HepG2 (cell line): ENCODE data around the gene C13orf46. TPM values are rescaled to one million over a fixed set of nuclear protein-coding genes. Genes with fewer than 3 reads are reported as not detected.

Experiments
- ATAC-seq: fragments of 200-7000 bp; cut with Tn5 transposase; 3 replicates; pipeline ENCODE4 v1.9.1; 2020; ENCODE audit warnings: mild to moderate bottlenecking, moderate library complexity
- BruUV-seq: library from RNA; stranded (reverse); fragments of 400-500 nt; replicated peaks from 2 replicates; lab custom pipeline; 2021; lab: Mats Ljungman, UMichigan
- CTCF ChIA-PET: fragments of 300-600 bp; formaldehyde crosslinking; extraction: SDS; loops from one replicate; lab custom pipeline; 2021; ENCODE audit warnings: low total read pairs, inconsistent platforms, low intra/inter-chr PET ratio; lab: Yijun Ruan, JAX
- POLR2A ChIA-PET: fragments of 350-600 bp; sonication (Branson Sonifier 250); formaldehyde crosslinking; loops from one replicate; lab custom pipeline; 2020; ENCODE audit warnings: antibody characterized with exemption, inconsistent platforms; lab: Yijun Ruan, JAX
- DNase-seq: peaks from one replicate; pipeline ENCODE4 v3.0.0-alpha.2; 2015; ENCODE audit warnings: low spot score
- FAIRE-seq: peaks from 3 replicates; lab custom pipeline; 2011; peaks lifted over from hg19 to GRCh38; lab: Jason Lieb, UNC
- H2AFZ ChIP-seq: one replicate; pipeline ENCODE4 v1.6.1; 2011; ENCODE audit warnings: low read length, inconsistent platforms
- H3K27ac ChIP-seq: fragments of 300-600 bp; 3 replicates; pipeline ENCODE4 v1.8.0; 2011; ENCODE audit warnings: mixed run types, mild to moderate bottlenecking, mixed read lengths, low read length, inconsistent platforms; ENCODE audit not compliant: insufficient read depth; ENCODE audit errors: extremely low read length
- H3K27me3 ChIP-seq, 2 experiments: fragments of 200-600 bp in 1 of 2; 2 replicates in 1 of 2; 3 replicates in 1 of 2; pipeline versions ENCODE4 v1.6.0 to v1.8.0; 2011; ENCODE audit warnings: low read length in 2 of 2, mild to moderate bottlenecking in 2 of 2, moderate library complexity in 2 of 2, inconsistent platforms in 1 of 2; ENCODE audit not compliant: insufficient read depth in 2 of 2, control insufficient read depth in 1 of 2
- H3K36me3 ChIP-seq, 2 experiments: fragments of 200-600 bp in 1 of 2; replicated peaks in 1 of 2; 2 replicates in 1 of 2; 3 replicates in 1 of 2; pipeline versions ENCODE4 v1.5.1 to v1.8.0; 2011; ENCODE audit warnings: low read length in 2 of 2, inconsistent platforms in 1 of 2; ENCODE audit not compliant: insufficient read depth in 2 of 2, control insufficient read depth in 1 of 2
- H3K4me1 ChIP-seq: 2 replicates; pipeline ENCODE4 v1.5.1; 2012; ENCODE audit warnings: low read length, inconsistent platforms; ENCODE audit not compliant: insufficient read depth
- H3K4me2 ChIP-seq: 2 replicates; pipeline ENCODE4 v1.6.0; 2011; ENCODE audit warnings: low read depth, low read length, inconsistent platforms
- H3K4me3 ChIP-seq, 3 experiments: fragments of 200-600 bp in 1 of 3; sonication (generic), shearing (Covaris generic) in 1 of 3; replicated peaks in 1 of 3; 2 replicates each; pipeline ENCODE4 v1.5.1; 2011 to 2016; ENCODE audit warnings: low read length in 3 of 3, inconsistent platforms in 2 of 3, low read depth in 2 of 3, mild to moderate bottlenecking in 2 of 3, control low read depth in 1 of 3, mixed read lengths in 1 of 3; ENCODE audit not compliant: insufficient read depth in 1 of 3
- H3K79me2 ChIP-seq: one replicate; pipeline ENCODE4 v1.6.1; 2011; ENCODE audit warnings: low read length, inconsistent platforms; ENCODE audit not compliant: insufficient read depth
- H3K9ac ChIP-seq: 2 replicates; pipeline ENCODE4 v1.6.0; 2011; ENCODE audit warnings: mild to moderate bottlenecking, low read depth, low read length, inconsistent platforms; ENCODE audit not compliant: insufficient read depth
- H3K9me3 ChIP-seq: 2 replicates; pipeline ENCODE4 v1.5.1; 2012; ENCODE audit warnings: mild to moderate bottlenecking, low read length
- H4K20me1 ChIP-seq: 2 replicates; pipeline ENCODE4 v1.6.0; 2011; ENCODE audit warnings: inconsistent platforms, mild to moderate bottlenecking, low read length, moderate library complexity; ENCODE audit not compliant: insufficient read depth
- ARHGAP35 ChIP-seq: sonication (generic); formaldehyde crosslinking; IDR thresholded peaks from 2 replicates; pipeline ENCODE4 v1.9.0; 2022; ENCODE audit warnings: mild to moderate bottlenecking, inconsistent platforms, moderate library complexity, missing genetic modification reagents, borderline replicate concordance
- ZNF350 ChIP-seq: sonication (generic); formaldehyde crosslinking; IDR thresholded peaks from 2 replicates; pipeline ENCODE4 v1.4.0; 2020; ENCODE audit warnings: mild to moderate bottlenecking, low read depth, missing genetic modification reagents, borderline replicate concordance
- ZNF672 ChIP-seq: sonication (generic); formaldehyde crosslinking; IDR thresholded peaks from 2 replicates; pipeline ENCODE4 v1.8.1; 2022; ENCODE audit warnings: missing genetic modification reagents
- ZSCAN12 ChIP-seq: sonication (generic); formaldehyde crosslinking; IDR thresholded peaks from 2 replicates; pipeline ENCODE4 v1.9.0; 2021; ENCODE audit warnings: mild to moderate bottlenecking, missing genetic modification reagents
- WGBS: methylation state at CpG from one replicate; pipeline ENCODE4 v1.1.6; 2017; ENCODE audit warnings: low lambda C conversion rate; 5-methylcytosine and 5-hydroxymethylcytosine counted together
- in situ Hi-C: cut with HindIII; loops from 2 replicates; pipeline ENCODE4 v1.10.0; 2017; ENCODE audit warnings: low pct_unique_long_range_greater_than_20kb; ENCODE audit not compliant: extremely low pct_ligation_motif_present
- intact Hi-C: fragments of 100-400 bp; cut with micrococcal nuclease; formaldehyde crosslinking; loops from one replicate; pipeline ENCODE4 v1.10.0; 2022; ENCODE audit not compliant: unreplicated experiment
- polyA plus RNA-seq, 8 experiments: library from polyadenylated mRNA; depleted of rRNA in 3 of 8; stranded (reverse) in 7 of 8; unstranded in 1 of 8; fragments of >200 nt; fragmentation: Illumina TruSeq in 4 of 8; extraction: Trizol in 4 of 8; gene quantifications; 2 replicates each; pipeline versions ENCODE4 v1.2.1 to v1.2.3, GENCODE V29; 2011 to 2016; ENCODE audit warnings: low read depth in 4 of 8, missing spikeins in 1 of 8, mixed read lengths in 1 of 8; ENCODE audit not compliant: insufficient read depth in 1 of 8
- total RNA-seq, 5 experiments: library from RNA; depleted of rRNA; stranded (reverse); fragments of >200 nt; fragmentation: Illumina TruSeq; extraction: Trizol; gene quantifications; 2 replicates each; pipeline ENCODE4 v1.2.3, GENCODE V29; 2016; ENCODE audit warnings: low read depth in 1 of 5
- TF ChIP-seq, protein P1 (sequence below), 2 experiments: sonication (generic) in 1 of 2; formaldehyde crosslinking in 1 of 2; IDR thresholded peaks; 2 replicates each; pipeline versions ENCODE4 v1.5.1 to v1.6.1; 2011 to 2020; ENCODE audit warnings: borderline replicate concordance in 1 of 2, low read depth in 1 of 2, low read length in 1 of 2, mild to moderate bottlenecking in 1 of 2, missing genetic modification reagents in 1 of 2, moderate library complexity in 1 of 2
- TF ChIP-seq, protein P2 (sequence below): sonication (generic); formaldehyde crosslinking; IDR thresholded peaks from 2 replicates; pipeline ENCODE4 v1.5.1; 2020; ENCODE audit warnings: missing genetic modification reagents, mild to moderate bottlenecking, borderline replicate concordance
- TF ChIP-seq, protein P3 (sequence below): sonication (generic); formaldehyde crosslinking; IDR thresholded peaks from 2 replicates; pipeline ENCODE4 v1.5.0; 2020; ENCODE audit warnings: missing genetic modification reagents

Gene C13orf46
- total and polyA plus RNA-seq, 2 of the 13 experiments (the other 11 are each of a cell fraction or from before 2014, with no cell fraction given): 0.01 TPM; not detected in 1

DNA sequence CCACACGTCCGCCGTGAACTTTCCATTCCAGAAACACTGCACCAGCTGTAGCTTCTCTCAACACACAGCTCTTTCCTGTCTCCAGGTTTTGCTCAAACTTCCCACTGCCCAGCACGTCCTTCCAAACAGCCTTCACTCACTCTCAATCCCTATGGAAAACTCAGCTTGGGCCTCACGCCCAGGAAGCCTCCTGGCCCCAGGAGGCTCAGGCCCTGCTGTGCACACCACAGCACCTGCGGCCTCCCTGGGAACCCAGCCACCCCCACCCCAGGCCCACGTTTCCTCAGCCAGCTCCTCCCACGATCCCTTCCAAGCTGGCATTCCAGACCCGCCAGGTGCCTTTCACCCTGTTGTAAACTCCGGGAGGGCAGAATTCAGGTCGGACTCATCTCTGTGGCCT is 35.2 kb downstream of the C13orf46 start:
- Histone ChIP-seq H3K27me3 (peaks cover 4 to 61% of the 10 kb centered on the region in 2 experiments), H3K4me1 (peaks cover 10% of the 10 kb centered on the region), H3K4me2 (no peak overlapping the region), H3K9ac (no peak overlapping the region), H4K20me1 (no peaks in the 10 kb centered on the region), H2AFZ (no peak overlapping the region), H3K79me2 (no peaks in the 10 kb centered on the region), H3K27ac (no peak overlapping the region), H3K36me3 (no peaks in the 10 kb centered on the region), H3K4me3 (no peak overlapping the region), H3K9me3 (no peaks in the 10 kb centered on the region)
- DNase-seq (no peak), FAIRE-seq (no peak), ATAC-seq (no peak)
- WGBS: 25% methylated on average over 9 of the region's 11 CpGs
- no peak for TF ChIP-seq ZSCAN12 (CRISPR knock-in tag)
- TF ChIP-seq, protein P1, sequence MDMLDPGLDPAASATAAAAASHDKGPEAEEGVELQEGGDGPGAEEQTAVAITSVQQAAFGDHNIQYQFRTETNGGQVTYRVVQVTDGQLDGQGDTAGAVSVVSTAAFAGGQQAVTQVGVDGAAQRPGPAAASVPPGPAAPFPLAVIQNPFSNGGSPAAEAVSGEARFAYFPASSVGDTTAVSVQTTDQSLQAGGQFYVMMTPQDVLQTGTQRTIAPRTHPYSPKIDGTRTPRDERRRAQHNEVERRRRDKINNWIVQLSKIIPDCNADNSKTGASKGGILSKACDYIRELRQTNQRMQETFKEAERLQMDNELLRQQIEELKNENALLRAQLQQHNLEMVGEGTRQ (IDR thresholded peaks at IDR 0.05; ENCODE audit: low read depth, low read length): no peak
- TF ChIP-seq, protein P1 (CRISPR knock-in tag; IDR thresholded peaks at IDR 0.05; ENCODE audit: borderline replicate concordance): no peak
- TF ChIP-seq ARHGAP35 (CRISPR knock-in tag): no peak
- TF ChIP-seq ZNF350 (CRISPR knock-in tag): no peak
- no peak for TF ChIP-seq ZNF672 (CRISPR knock-in tag)
- TF ChIP-seq, protein P2, sequence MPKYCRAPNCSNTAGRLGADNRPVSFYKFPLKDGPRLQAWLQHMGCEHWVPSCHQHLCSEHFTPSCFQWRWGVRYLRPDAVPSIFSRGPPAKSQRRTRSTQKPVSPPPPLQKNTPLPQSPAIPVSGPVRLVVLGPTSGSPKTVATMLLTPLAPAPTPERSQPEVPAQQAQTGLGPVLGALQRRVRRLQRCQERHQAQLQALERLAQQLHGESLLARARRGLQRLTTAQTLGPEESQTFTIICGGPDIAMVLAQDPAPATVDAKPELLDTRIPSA (CRISPR knock-in tag): no peak
- TF ChIP-seq, protein P3, sequence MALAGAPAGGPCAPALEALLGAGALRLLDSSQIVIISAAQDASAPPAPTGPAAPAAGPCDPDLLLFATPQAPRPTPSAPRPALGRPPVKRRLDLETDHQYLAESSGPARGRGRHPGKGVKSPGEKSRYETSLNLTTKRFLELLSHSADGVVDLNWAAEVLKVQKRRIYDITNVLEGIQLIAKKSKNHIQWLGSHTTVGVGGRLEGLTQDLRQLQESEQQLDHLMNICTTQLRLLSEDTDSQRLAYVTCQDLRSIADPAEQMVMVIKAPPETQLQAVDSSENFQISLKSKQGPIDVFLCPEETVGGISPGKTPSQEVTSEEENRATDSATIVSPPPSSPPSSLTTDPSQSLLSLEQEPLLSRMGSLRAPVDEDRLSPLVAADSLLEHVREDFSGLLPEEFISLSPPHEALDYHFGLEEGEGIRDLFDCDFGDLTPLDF (CRISPR knock-in tag): no peak
- BruUV-seq: no TSS peak
- in situ Hi-C loops: no loop called here
- intact Hi-C loops: no loop called here
- POLR2A ChIA-PET: no interaction called here
- CTCF ChIA-PET: no interaction called here
